ENCODE results near the gene PRKCE.

Gene PRKCE

GRCh38 chr2:45826884-45827635 lies 175.6 kb downstream of the PRKCE start:
- H3K4me3 ChIP-seq (ENCODE audit: low read depth, low read length): no peak overlapping the region

GRCh38 chr2:45830322-45830721 lies 178.8 kb downstream of the PRKCE start:
- H3K4me3 ChIP-seq (ENCODE audit: low read depth, low read length): no peak overlapping the region

- no peak overlapping the region for H3K4me3 ChIP-seq (ENCODE audit: low read depth, low read length)
Measured at GRCh38 chr2:45833301-45833967, 182.0 kb downstream of the PRKCE start.

GRCh38 chr2:45833968-45834344 lies 182.5 kb downstream of the PRKCE start:
- no peak overlapping the region for H3K4me3 ChIP-seq (ENCODE audit: low read depth, low read length)

DNA sequence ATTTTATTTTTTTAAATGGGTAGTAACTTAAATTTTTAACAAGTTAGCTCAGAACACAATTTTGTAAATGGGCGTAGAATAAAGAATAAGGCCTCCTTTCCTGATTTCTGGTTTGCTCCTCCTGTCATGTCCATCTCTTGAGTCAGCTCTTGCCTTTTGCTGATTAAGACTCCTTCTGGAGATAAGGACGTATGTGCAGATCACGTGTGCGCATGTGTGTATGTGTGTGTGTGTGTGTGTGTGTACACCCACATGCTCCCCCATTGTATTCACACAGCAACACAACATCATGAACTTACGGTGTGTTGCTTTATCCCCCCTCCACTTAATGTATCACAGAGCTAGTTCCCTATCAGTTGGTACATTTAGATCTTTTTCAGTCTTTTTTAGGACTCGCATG lies 182.9 kb downstream of the PRKCE start:
- H3K4me3 ChIP-seq (ENCODE audit: low read depth, low read length): no peak overlapping the region

DNA sequence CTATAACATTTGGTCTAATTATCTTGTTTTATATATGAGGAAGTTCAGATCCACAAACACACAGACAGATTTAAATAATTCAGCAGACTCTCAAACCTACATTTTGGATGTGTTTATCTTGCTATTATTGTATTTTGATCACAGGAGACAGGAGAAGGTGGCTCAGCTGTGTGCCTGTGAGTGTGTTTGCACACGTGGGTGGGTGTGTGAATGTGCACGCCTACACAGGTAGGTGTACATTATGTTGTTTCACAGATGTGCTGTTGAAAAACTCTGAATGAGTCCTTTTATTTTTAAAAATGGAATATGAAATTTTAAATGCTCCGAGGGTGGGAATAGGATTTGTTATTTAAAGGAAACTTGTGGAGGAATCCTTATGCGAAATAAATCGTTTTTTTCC lies 183.4 kb downstream of the PRKCE start:
- no peak overlapping the region for H3K4me3 ChIP-seq (ENCODE audit: low read depth, low read length)

DNA sequence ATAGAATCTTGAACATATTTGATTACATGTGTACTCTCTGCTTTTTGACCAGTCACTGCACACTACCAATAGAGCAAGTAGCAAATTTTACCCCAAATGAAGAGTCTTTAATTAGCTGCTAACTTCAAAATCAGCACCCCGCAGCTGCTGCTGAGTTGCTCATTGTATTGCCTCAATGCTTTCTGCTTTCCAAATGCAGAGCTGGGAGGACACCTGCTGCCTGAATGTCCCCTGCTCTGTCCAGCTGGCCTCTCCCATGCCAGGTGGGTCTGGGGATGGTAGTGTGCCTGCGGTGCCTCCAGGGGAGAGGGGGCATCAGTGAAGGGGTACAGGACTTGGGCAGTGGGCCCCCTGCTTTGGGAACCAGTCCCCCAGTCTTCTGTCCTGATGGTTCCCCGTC lies 184.8 kb downstream of the PRKCE start:
- no peak overlapping the region for H3K4me3 ChIP-seq (ENCODE audit: low read depth, low read length)

- no peak overlapping the region for H3K4me3 ChIP-seq (ENCODE audit: low read depth, low read length)
Measured at GRCh38 chr2:45836740-45837139, 185.3 kb downstream of the PRKCE start.

DNA sequence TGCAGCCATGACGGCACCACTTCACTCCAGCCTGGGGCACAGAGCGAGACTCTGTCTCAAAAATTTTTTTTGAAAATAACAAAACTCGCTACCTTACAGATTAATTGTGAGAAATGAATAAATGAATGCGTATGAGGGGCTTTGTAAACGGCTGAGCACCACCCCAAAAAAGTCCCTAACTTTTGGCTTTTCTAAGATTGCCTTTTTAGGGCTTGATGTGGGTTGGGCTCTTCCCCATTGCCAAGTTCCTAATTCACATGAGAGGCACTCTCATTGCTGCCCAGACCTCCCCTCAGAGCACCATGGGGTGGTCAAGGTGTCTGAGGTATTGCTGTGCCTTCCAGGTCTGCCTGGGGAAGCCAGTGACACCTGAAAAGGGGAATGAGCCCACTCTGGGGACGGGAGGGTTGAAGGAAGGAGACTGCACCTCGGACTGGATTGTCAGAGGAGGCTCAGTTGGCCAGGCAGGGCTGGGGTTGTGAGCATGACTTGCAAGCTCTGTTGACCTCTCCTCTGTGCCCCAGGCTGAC lies 186.4 kb downstream of the PRKCE start:
- H3K4me3 ChIP-seq (ENCODE audit: low read depth, low read length): no peak overlapping the region

GRCh38 chr2:45839508-45840251 lies 188.2 kb downstream of the PRKCE start:
- no peak overlapping the region for H3K4me3 ChIP-seq (ENCODE audit: low read depth, low read length)

DNA sequence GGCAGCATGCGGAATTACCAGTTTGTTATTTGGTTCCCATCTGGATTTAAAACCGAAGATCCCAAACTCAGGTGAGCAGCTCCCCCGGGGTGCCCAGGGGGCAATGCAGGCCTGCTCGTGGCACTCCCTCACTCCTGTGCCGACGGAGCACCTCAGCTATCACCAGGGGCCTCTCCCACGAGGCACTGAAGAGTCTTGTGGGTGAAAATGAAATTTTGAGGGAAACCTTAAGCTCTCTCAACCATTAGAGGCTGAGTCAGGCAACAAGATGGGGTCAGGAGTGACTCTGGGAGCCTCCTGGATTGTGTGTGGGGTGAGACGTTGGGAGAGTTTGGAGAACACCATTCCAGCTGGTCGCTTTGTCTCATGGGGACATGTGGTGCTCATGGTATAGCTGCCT lies 189.0 kb downstream of the PRKCE start:
- H3K4me3 ChIP-seq (ENCODE audit: low read depth, low read length): no peak overlapping the region

DNA sequence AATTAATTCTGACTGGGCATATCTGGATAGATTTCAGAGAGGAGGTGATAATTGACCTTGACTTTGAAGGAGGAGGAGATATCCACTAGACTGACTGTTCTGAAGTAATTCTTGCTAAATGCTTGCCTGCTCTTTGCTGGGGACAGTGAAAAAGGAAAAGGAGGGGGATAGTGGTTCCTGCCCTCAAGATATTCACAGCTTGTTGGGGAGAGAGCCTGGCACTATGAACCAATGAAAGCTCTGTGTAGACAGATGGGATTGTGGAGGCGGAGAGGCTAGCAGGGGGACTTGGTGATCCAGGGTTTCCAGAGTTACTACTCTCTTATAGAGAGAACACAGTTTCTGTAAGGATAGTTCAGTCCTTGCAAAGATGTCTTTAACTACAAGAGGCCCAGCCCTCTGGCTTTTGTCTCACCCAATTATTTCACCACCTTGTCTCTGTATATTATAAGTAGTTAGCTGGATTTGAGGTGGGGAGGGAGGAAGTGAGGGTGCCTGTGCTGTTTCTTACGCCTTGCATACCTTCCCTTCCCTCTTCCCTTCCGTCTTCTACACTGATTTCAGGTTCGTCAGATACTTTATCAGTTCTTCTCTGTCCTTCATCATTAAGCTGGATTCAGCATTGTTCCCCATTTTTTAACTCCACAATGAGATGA lies 190.4 kb downstream of the PRKCE start:
- no peak overlapping the region for H3K4me3 ChIP-seq (ENCODE audit: low read depth, low read length)

DNA sequence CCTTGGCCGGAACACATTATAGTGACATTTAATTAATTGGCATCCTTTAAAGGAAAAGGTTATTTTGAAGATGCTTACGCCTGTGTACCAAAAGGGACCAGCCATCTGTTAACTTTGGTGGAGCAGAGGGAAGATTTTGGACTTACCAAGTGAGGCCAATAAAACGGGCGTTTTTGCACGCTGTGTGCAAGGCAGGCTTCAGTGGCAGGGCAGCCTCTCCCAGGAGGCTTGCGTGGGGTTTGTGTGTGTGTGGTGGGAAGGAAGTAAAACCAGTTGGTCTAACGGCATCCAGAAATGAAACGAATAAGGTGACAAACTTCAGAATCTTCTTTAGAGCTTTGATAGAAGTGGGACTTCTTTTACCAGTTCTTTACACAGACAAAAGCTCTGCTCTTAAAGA lies 191.7 kb downstream of the PRKCE start:
- no peak overlapping the region for H3K4me3 ChIP-seq (ENCODE audit: low read depth, low read length)

DNA sequence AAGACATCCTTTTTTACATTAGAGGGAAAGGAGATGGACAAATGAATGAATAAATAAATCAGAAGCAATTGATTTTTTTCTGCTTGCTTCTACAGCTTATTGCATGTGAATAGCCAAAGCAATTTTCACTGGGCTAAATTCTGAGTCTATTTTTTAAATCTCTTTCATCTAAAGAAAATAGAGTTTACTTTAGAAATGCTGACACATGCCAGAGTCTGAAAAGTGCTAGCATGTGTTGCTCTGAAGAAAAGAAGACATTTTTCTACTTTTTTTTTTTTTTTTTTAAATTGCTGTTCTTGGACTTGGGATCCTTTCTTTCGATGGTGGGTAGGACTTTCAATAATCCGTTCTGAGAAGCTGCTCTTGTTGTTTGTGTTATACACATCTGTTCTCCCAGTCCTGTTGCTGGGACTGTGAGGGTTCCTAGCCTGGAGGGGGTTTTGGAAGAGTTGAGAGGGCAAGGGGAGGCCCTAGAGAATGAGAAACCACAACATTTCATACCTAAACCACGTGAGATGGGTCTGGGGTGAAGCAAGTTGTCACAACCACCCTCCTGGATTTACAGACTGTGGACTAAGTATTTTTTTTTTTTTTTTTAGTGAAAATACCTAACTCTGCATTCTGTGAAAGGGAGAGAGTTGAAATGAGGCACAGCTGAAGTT lies 193.5 kb downstream of the PRKCE start:
- no peak overlapping the region for H3K4me3 ChIP-seq (ENCODE audit: low read depth, low read length)

DNA sequence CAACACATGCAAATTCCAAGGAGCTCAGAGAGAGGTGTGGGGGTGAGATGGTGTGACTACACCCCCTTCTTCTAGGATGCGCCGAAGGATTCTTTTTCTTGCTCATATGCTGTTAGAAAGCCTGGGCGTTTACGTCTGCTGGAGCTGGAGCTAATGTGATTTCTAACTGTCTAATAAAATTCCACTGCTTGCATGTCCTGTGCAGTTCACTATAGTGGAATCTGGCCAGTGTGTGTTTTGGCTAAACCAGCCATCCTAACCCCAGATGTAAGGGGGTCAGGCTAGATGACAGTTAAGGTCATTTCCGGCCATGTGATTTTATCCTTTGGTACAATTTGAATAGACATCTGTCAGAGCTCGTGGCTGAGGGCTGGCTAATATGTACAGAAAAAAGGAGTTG lies 194.1 kb downstream of the PRKCE start:
- no peak overlapping the region for H3K4me3 ChIP-seq (ENCODE audit: low read depth, low read length)

DNA sequence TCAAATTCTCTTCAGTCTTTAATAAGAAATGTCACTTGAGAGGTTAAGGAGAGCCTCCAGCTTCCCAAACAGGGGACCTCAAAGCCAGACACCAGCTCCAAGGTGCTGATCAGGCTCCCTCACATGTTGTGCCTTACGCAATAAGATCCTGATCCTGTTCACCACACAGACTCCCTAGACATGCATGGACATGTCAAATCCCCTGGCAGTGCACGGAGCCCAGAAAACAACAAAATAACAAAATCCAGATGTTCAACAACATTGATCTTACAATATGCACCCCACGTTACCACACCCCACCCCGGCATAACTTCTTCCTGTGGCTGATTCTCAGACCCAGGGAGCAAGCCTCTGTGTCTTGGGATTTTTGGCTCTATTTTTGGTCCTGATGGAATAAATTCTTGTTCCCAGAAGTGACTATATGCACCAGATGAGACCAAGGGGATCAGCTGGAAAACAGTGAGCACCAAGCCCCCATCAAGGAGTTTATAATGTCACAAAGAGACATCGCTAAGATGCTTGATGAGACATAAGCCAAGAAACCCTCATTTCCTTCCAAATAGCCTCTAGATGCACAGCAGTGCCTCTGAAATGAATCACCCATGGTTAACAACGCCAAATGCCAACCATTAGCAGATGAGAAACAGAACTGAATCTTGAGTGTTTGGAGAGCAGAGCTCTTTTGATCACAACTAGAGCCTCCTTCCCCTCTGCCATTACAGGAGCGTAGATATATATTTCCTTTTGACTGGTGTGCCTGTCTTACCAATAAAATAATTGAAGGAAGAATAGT lies 198.2 kb downstream of the PRKCE start:
- H3K4me3 ChIP-seq (ENCODE audit: low read depth, low read length): no peak overlapping the region

- H3K4me3 ChIP-seq (ENCODE audit: low read depth, low read length): no peak overlapping the region
Measured at GRCh38 chr2:45850558-45850957, 199.1 kb downstream of the PRKCE start.

DNA sequence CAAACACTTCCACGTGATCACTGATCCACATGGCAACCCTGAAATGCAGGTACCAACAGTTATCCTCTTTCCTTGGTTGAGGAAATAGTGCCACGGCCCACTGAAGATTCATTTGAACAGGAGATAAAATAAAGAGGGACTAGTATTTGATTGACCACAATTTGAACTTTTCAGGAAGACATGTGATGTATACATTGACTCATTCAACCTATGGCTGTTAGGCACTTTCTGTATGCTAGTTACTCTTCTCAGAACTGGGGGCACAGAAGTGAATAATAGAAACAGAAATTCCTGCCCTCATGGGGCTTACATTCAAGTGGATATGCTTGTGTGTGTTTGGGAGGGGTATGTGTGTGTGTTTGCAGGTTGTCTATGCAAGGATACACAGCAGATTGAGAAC lies 199.6 kb downstream of the PRKCE start:
- H3K4me3 ChIP-seq (ENCODE audit: low read depth, low read length): no peak overlapping the region

- H3K4me3 ChIP-seq (ENCODE audit: low read depth, low read length): no peak overlapping the region
Measured at GRCh38 chr2:45851576-45852304, 200.3 kb downstream of the PRKCE start.
